ENCODE data around the gene FOXO4.
A peak's percentile ranks its signal among the peaks of the same experiment; 100 is the strongest.

Gene FOXO4

DNA sequence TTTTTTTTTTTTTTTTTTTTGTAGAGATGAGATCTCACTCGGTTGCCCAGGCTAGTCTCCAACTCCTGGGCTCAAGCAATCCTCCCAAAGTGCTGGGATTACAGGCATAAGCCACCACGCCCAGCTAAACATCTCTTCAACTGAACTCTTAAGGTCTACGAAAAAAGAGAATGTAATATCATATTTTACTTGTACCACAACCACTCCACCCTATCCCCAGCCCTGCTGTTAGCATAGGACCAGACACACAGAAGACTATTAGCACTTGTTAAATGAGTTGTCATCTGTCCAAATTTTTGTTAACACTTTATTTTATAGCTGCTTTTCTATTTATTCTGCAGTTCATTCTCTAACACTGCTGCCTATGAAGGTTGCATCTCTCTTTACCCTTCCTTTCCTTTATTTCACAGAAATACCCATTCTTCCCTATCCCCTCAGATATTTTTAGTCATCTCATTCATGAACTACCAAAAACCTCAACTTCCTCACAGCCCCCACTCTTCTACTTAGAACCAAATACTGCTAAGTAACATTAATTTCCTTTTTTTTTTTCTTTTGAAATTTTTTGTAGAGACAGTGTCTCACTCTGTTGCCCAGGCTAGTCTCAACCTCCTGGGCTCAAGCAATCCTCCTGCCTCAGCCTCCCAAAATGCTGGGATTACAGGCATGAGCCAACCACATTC is 37.7 kb upstream of the FOXO4 start:
- no peak overlapping the region for H3K4me3 ChIP-seq (ENCODE audit: low read depth in 1 of 2, low read length in 1 of 2)
- peaks cover 18% of the 10 kb centered on the region for H3K36me3 ChIP-seq
- H3K9me3 ChIP-seq: no peaks in the 10 kb centered on the region
- no peaks in the 10 kb centered on the region for H3K27me3 ChIP-seq
- peaks cover 29 to 33% of the 10 kb centered on the region in 2 experiments for H3K4me1 ChIP-seq (ENCODE audit: control insufficient read depth in 1 of 2, insufficient read depth in 1 of 2, low read depth in 1 of 2, low read length in 1 of 2)
- TF ChIP-seq, protein P1, sequence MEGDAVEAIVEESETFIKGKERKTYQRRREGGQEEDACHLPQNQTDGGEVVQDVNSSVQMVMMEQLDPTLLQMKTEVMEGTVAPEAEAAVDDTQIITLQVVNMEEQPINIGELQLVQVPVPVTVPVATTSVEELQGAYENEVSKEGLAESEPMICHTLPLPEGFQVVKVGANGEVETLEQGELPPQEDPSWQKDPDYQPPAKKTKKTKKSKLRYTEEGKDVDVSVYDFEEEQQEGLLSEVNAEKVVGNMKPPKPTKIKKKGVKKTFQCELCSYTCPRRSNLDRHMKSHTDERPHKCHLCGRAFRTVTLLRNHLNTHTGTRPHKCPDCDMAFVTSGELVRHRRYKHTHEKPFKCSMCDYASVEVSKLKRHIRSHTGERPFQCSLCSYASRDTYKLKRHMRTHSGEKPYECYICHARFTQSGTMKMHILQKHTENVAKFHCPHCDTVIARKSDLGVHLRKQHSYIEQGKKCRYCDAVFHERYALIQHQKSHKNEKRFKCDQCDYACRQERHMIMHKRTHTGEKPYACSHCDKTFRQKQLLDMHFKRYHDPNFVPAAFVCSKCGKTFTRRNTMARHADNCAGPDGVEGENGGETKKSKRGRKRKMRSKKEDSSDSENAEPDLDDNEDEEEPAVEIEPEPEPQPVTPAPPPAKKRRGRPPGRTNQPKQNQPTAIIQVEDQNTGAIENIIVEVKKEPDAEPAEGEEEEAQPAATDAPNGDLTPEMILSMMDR (IDR thresholded peaks at IDR 0.05): no peak
- peak overlapping the region; percentile 69 for H3K27ac ChIP-seq

DNA sequence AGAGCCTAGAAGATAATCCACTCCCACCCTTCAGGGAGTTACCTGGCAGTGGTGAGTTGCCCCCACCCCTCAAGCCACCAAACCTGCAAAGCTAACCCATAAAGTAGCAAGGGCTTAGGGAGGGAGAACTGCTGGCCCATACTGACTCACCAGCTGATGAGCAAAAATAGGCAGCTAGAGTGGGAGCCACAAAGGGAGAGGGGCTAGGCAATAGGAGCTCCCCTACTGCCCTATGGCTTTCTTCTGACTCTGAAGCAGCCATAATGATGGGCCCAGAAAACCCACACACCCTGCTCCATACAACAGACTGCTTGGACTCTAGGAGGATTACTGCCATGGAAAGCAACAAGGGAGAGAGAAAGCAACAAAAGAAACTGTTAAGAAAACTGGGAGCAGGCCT is 35.5 kb upstream of the FOXO4 start:
- no peak overlapping the region for H3K4me3 ChIP-seq (ENCODE audit: low read depth in 1 of 2, low read length in 1 of 2)
- H3K9me3 ChIP-seq: no peaks in the 10 kb centered on the region
- no peaks in the 10 kb centered on the region for H3K27me3 ChIP-seq
- H3K27ac ChIP-seq: no peak overlapping the region
- H3K36me3 ChIP-seq: peaks cover 18% of the 10 kb centered on the region
- TF ChIP-seq, protein P1 (IDR thresholded peaks at IDR 0.05): no peak
- H3K4me1 ChIP-seq (ENCODE audit: control insufficient read depth in 1 of 2, insufficient read depth in 1 of 2, low read depth in 1 of 2, low read length in 1 of 2): peaks cover 25 to 27% of the 10 kb centered on the region in 2 experiments

DNA sequence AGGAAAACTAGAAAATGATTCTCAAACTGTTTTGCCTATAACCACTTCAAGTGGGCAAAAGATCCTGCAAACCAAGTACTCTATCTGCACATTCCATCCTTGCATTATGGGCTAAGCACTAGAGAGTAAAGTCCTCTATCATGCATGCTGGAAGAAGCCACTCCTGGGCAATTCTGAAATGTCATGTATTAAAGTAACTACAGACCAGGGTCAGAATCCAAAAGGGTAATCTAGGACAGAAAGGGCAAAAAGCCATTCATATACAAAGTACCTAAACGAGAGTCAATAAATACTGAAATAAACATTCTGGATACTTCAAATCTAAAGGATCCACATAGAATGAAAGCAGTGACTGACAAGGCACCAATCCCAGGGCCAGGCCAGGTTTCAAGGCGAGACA is 28.6 kb upstream of the FOXO4 start:
- Histone ChIP-seq H3K36me3 (peaks cover 3% of the 10 kb centered on the region), H3K4me1 (ENCODE audit: control insufficient read depth in 1 of 2, insufficient read depth in 1 of 2, low read depth in 1 of 2, low read length in 1 of 2) (peaks cover 19 to 24% of the 10 kb centered on the region in 2 experiments), H3K27ac (peak overlapping the region; percentile 93), H3K27me3 (no peaks in the 10 kb centered on the region), H3K9me3 (no peaks in the 10 kb centered on the region), H3K4me3 (ENCODE audit: low read depth in 1 of 2, low read length in 1 of 2) (peak overlapping the region; percentile 65 to 76)
- TF ChIP-seq, protein P1 (IDR thresholded peaks at IDR 0.05): no peak

DNA sequence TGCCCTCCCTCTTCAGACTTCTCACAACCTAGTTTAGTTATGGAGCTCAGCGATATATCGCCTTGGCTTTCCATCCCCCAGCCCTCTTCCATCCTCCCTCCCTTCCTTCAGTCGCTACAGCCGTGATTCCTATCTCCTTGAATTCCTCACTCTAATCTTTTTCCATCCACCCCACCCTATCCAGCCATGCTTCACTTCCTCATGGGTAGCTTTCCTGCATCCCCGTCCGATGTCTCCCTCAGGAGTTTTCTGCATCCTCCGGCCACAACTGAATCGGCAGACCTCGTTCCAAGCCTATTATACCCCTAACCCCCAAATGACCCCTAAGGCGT is 28.0 kb upstream of the FOXO4 start:
- no peaks in the 10 kb centered on the region for H3K36me3 ChIP-seq
- H3K4me1 ChIP-seq (ENCODE audit: control insufficient read depth in 1 of 2, insufficient read depth in 1 of 2, low read depth in 1 of 2, low read length in 1 of 2): peaks cover 24 to 29% of the 10 kb centered on the region in 2 experiments
- H3K27me3 ChIP-seq: no peaks in the 10 kb centered on the region
- no peaks in the 10 kb centered on the region for H3K9me3 ChIP-seq
- peak overlapping the region; percentile 93 for H3K27ac ChIP-seq
- peak overlapping the region; percentile 65 to 76 for H3K4me3 ChIP-seq (ENCODE audit: low read depth in 1 of 2, low read length in 1 of 2)
- TF ChIP-seq, protein P1 (IDR thresholded peaks at IDR 0.05): no peak

DNA sequence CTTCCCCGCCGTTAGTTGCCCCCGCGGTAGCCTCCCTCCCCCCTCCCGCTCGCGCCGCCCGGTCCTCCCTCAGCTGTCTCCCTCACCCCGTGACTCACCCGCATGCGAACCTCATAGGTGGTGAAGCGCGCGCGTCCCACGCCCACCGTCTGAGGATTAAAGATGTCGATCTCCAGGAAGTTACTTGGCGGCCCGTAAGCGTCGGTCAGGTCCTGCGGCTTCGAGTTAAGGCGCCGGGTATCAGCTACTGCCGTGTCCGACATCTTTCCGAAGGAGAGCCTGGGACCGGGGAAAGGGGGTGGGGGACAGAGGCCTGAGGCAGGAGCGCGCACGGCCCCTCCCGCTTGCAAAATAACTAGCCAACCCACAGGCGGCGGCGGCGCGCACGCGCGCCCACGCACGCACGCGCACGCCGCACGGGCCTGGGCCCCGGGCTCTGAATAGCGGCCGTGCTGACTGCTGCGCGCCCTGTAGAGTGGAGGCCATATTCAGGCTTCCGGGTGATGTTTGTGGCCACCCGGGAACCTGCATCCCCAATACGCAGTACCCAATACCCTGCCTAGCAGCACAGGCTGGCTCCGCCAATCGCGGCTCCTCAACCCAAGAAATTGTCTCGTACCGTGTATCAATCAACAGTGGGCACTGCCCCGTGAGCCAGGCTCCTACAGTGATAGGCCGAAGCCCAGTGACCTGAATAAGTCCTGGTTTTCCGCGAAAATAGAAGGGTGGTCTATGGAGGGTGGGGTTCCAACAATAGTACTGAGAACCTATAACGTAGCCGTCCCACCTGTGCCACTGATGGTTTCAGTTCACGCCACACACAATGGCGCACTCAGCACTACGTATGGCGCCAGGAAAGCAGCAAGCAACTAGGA is 27.4 kb upstream of the FOXO4 start, which contains the start of gene SNX12:
Gene SNX12, minus strand, starts transcription at position 291 of the 875 bp plus-strand sequence. Its CDS starts 28 bp downstream, at position 263.
- Histone ChIP-seq H3K27me3 (no peaks in the 10 kb centered on the region), H3K36me3 (no peaks in the 10 kb centered on the region), H3K4me3 (ENCODE audit: low read depth in 1 of 2, low read length in 1 of 2) (peak within 1 kb of the TSS; percentile 65 to 76), H3K4me1 (ENCODE audit: control insufficient read depth in 1 of 2, insufficient read depth in 1 of 2, low read depth in 1 of 2, low read length in 1 of 2) (peaks cover 30 to 35% of the 10 kb centered on the region in 2 experiments), H3K27ac (peak within 1 kb of the TSS; percentile 93), H3K9me3 (no peaks in the 10 kb centered on the region)
- TF ChIP-seq, protein P1 (IDR thresholded peaks at IDR 0.05): no peak

Measured in neutrophil (primary cell).